Stimulated activated CD4-positive, alpha-beta T cell treated with anti-CD3 and anti-CD28 coated beads, Interleukin-2, amount 100 ng/mL, for 4 hours (primary cell): ENCODE results near the gene GNA12.
"Not testable (repeated sequence)": the region's sequence is repeated elsewhere in the genome, so short reads cannot be mapped to it uniquely, and the experiment has no call there.

Experiments used
- DNase-seq: peaks from one replicate; pipeline ENCODE4 v3.0.0-alpha.2; 2020; ENCODE audit warnings: low read depth

Gene GNA12

GRCh38 chr7:2728316-2729030 lies 115.6 kb downstream of the GNA12 start:
- DNase-seq: no peak

- DNase-seq: not testable (repeated sequence)
These were observed 116.9 kb downstream of the GNA12 start for GRCh38 chr7:2727206-2727605.

- DNase-seq: no peak
These were observed 117.6 kb downstream of the GNA12 start for GRCh38 chr7:2726316-2727018.

GRCh38 chr7:2725178-2726105 lies 118.7 kb downstream of the GNA12 start:
- no peak for DNase-seq

- no peak for DNase-seq
These were observed 119.5 kb downstream of the GNA12 start for GRCh38 chr7:2724453-2725177.

GRCh38 chr7:2724036-2724435 lies 120.1 kb downstream of the GNA12 start:
- DNase-seq: not testable (repeated sequence)

- DNase-seq: no peak
These were observed 120.8 kb downstream of the GNA12 start for GRCh38 chr7:2723138-2723850.

- no peak for DNase-seq
These were observed 121.5 kb downstream of the GNA12 start for GRCh38 chr7:2722591-2722990.

GRCh38 chr7:2721842-2722241 lies 122.3 kb downstream of the GNA12 start:
- DNase-seq: no peak

GRCh38 chr7:2720024-2720423 lies 124.1 kb downstream of the GNA12 start:
- DNase-seq: no peak

GRCh38 chr7:2719007-2719406 lies 125.1 kb downstream of the GNA12 start:
- peak; percentile 40 for DNase-seq

- DNase-seq: no peak
These were observed 125.7 kb downstream of the GNA12 start for GRCh38 chr7:2718296-2718965.

- DNase-seq: no peak
These were observed 126.5 kb downstream of the GNA12 start for GRCh38 chr7:2717293-2718261.

GRCh38 chr7:2716906-2717292 lies 127.2 kb downstream of the GNA12 start:
- DNase-seq: no peak

GRCh38 chr7:2716488-2716887 lies 127.6 kb downstream of the GNA12 start:
- no peak for DNase-seq

GRCh38 chr7:2715341-2716231 lies 128.5 kb downstream of the GNA12 start:
- DNase-seq: peak; percentile 37

- DNase-seq: no peak
These were observed 129.5 kb downstream of the GNA12 start for GRCh38 chr7:2714636-2715035.

- DNase-seq: no peak
These were observed 130.1 kb downstream of the GNA12 start for GRCh38 chr7:2713978-2714377.
